Nucleus accumbens (tissue), 56 donors: ENCODE data around the gene CYP26B1.

ENCODE experiments used
- DNase-seq, 56 donors: peaks; one replicate each; lab custom pipeline; 2025; lab: John Stamatoyannopoulos, UW

The CYP26B1 gene

DNA sequence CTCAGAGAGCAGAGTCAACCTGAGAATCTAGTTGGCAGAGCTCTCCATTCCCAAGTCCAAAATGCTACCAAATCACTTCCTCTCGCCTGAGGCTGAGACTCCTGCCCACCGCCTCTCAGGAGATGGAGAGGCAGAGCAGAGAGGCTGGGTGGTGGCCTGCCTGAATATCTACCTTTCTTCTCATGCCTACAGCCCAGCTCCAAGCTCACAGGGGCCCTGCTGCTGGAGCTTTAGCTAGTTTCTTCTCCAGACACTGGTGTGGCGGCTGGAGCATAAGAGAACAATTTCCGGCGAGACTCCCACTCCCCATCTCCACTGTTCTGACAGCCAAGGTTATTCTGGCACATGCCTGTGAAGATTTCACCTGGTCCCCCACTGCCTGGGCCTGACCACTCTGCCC, 8.1 kb upstream of the CYP26B1 start:
- no peak for DNase-seq

GRCh38 chr2:72155151-72155550, 7.5 kb upstream of the CYP26B1 start:
- no peak for DNase-seq

DNA sequence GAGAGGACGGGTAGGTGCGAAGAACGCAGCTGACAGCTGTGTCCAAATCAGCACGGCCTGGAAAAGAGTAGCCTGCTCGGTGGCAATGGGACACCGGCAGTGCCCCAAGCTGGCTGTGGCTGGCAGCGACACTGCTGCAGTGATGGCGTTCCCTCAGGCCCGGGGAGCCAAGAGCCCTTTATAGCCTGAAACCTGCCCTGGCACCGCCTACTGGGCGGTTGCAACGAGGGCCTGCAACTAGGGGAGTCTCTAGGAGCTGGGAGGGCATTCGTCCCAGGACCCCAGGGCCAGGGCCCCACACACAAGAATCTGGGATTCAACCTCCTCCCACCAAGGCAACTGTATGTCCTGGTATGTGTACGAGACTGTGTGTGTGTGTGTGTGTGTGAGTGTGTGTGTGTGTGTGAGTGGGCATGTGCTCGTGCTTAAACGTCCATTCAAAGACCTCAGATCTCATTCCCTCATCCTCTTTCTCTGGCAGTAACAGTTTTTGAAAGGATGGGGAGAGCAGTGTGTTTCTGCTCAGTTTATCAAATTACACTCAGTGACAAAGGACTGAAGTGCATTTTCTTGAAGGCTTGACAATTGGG, 6.8 kb upstream of the CYP26B1 start:
- DNase-seq: no peak

DNA sequence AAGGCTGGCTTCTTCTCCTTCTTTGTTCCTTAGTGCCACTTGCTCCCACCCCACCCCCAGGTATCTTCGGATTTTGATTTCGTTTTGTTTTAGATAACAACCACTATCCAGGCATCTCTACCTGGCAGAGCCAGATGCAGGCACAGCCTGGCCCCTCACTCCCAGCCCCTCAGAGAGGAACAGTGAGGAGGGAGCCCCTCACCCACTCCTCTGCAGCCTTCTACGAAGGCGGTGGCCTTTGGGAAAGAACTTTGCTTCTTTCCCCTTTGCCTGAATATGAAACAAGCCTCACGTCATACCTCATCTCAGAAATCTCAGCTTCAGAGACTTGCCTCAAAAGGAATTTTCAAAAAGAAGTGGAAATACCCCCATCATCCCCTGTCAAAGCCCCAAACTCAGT, 6.3 kb upstream of the CYP26B1 start:
- DNase-seq: no peak

- DNase-seq: no peak
These were observed 5.5 kb upstream of the CYP26B1 start for GRCh38 chr2:72153026-72153791.

GRCh38 chr2:72150861-72151356, 3.2 kb upstream of the CYP26B1 start:
- DNase-seq: no peak

GRCh38 chr2:72150157-72150860, 2.6 kb upstream of the CYP26B1 start:
- peak in 51 of 56 donors; percentile 21 to 89 (median 65) for DNase-seq

DNA sequence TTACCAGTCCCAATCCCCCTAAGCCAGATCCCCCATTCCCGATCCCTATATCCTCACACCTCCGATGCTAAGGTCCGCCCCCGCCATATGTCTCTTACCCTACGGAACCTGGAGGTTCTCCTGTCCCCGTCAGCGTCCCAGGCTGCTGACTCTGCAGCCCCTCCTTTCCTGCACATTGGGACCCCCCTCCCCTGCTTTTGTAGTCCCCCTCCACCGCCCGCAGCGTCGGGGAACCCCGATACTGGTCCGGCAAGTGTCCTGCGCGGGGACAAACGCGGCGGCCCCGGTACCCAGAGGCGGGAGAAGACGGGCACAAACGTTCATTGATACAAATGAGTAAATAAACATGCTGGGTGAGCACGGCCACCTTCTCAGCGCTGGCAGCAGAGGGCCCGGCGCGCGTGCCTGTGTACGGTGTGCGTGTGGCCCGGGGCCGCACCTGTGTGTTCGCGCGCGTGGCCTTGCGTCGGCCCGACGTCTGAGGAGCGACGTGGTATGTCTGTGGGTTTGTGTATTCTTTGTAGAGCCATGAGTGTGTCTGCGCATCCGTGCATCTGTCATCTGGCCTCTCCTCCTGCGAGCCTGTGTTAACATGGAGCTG, 2.0 kb upstream of the CYP26B1 start:
- DNase-seq: peak in 2 of 56 donors; percentile 40 to 55

- DNase-seq: peak in 26 of 56 donors; percentile 19 to 74 (median 49)
These were observed 1.3 kb upstream of the CYP26B1 start for GRCh38 chr2:72148837-72149555.

DNA sequence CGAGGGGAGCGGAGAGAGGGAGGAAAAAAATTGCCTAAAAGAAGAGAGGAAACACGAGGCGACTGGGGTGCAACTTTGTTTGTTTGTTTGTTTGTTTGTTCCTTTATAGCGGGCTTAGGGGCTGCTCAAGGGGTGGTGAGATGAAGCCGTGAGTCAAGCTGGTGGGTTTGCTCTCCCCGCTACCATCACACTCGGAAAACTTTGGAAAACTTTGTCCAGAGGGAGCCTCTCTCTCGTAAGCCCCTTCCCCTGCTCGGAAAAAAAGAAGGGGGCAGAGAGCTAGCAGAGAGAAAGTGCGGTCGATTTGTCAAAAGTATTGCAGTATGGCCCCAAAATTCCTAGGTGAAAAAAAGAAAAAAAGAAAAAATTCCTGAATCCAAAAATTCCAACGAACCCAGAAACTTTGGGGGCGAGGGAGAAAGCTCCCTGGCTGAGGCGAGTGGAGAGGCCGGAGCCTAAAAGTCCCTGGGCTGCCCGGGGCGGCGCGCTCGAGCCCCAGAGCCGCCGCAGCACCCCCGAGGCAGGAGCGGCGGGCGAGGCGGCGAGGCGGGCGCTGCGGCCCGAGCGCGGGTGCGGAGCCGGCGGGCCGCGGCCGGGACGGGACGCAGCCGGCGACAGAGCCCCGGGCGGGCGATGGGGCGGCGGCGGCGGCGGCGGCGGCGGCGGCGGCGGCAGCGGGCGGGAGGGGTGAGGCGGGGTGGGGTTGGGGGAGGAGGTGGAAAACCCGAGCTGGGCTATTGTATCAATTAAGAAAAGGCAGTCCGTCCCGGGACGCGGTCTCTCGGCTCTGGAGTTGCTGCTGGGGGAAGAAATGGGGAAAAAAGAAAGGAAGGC, 558 bp upstream of the CYP26B1 start:
- DNase-seq: no peak

GRCh38 chr2:72146347-72147302, 1.0 kb downstream of the CYP26B1 start:
- DNase-seq: no peak

DNA sequence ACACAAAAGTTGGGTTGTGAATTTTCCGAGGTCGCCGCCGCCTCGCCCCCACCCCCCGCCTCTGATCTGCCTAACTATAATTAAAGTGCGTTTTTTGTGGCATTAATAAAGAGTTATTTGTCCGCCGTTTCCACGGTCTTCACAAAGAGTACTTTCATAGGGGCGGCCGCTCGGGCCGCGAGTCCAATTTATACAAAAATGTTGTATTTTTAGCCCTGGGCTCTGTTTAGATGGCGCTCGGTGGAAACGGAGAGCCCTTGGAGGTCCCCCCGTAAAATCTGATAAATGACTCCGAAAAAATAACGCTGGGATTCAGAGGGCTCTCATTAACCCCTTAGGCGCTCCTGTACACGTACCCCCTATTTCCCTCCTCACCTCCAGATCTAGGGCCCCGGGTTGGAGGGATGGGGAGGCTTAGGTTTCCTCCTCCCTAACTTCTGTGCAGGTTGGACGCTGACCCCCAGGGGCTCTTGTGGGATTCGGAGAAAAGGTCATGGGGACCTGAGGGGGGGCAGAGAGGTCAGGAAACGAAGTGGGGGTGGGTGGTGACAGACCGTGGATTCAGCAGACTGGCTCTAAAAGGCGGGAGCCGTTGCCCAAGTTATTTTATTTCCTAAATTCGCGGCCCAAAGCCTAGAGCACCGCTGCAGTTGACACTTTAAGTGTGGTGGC, 1.9 kb downstream of the CYP26B1 start:
- DNase-seq: peak in 4 of 56 donors; percentile 23 to 63 (median 38)

DNA sequence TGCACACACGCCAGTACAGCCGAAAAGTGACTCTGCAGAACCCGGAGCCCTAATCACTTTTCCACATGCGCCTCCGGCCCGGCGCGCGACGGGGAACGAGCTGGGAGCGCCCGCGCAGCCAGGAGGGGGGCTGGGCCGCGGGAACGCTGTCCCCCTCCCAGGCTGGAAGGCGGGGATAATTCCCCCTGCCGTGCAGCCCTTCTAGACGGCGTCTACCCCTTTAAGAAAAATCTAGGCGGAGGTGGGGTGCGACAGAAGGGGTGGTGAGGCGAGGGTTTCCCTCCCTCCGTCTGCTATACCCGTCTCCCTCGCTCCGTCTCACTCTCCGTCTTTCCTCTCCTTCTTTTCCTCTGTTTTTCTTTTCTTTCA, 2.4 kb downstream of the CYP26B1 start:
- peak in 7 of 56 donors; percentile 35 to 63 (median 47) for DNase-seq

DNA sequence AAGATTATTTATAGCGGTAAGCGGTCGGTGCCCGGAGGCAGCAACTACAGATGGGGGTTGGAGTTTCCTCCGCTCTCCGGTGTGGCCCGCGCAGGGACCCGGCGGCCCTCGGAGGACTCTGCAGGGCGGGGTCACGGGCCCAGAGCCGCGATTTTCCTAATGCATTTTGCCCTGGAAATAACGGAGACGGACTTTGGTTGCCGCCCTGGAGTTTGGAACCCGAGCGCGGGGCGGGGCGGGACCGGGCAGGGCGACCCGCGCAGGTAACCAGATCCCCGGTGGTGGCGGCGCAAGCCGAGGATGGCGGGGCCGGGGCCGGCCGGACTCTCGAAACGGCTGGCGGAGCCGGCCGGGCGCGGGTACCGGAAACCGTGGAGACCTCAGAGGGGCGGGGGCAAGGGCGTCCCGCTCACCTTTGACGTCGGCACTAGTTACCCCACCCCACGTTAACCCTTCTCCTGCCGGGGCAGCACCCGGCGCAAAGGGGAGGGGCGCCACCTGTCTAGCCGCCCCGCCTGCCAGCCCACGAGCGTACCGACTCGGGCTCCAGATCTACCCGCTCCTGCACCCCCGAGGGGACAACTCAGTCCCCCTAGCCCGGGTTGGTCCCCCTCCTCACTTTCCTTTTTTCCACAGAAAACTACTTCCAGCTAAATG, 2.9 kb downstream of the CYP26B1 start:
- peak in 6 of 56 donors; percentile 38 to 52 (median 48) for DNase-seq

DNA sequence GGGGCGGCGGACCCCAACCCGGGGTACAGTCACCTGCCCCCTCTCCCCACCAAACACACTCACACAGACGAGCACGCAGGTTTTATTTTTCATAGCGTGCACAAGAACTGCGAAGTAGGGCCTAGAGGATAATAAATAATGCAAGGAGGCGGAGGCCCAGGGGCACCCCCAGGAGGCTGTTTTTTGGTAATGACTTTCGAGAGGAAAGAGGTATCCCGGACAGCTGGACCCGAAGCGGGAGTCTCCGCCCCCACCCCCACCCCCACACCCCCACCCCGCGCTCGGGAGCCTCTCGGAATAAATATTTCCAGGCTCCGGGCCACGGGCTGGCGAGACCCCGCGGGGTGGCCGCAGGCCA, 3.4 kb downstream of the CYP26B1 start:
- peak in 9 of 56 donors; percentile 25 to 55 (median 32) for DNase-seq

DNA sequence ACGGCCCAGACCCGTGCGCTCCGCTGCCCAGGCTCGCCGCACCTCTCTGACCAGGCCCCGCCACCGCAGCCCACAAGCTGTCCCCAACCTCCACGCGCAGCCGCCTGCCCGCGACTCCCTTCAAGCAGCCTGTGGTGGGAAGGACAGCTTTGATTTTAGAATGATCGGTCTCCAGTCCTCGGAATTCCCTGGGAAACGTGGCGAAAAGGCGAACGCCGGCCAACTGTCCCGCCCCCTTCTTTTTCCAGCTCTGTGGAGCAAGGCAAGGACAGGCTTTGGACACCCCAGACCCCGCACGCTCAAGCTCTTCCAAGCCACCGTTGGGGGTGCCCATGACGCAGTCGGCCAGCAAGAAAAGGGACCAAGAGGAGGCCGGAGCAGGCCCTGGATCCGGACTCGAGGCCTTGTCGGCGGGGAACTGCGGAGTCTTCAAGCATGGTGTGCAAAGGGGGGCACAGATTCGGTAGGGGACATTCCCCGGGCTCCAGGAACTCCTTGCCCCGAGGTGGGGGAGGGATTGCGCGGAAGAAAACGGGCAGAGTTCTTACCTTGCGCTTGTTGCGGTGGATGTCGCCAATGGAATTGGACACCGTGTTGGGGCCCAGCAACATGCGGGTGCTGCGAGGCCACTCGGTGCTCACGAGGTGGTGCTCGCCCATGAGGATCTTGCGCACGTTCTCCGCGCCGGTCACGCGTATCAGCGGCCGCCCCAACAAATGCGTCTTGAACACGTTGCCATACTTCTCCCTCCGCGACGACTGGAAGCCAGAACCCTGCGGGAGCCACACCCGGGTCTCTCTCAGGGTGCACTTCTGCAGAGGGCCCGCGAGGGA, 4.0 kb downstream of the CYP26B1 start:
- DNase-seq: peak in 5 of 56 donors; percentile 47 to 58 (median 54)
